Osteoblast (primary cell): ENCODE measurements around the gene HMGN2. TPM values are rescaled to one million over a fixed set of nuclear protein-coding genes. Genes with fewer than 3 reads are reported as not detected.

Source experiments
- DNase-seq: peaks from one replicate; pipeline ENCODE4 v3.0.0; 2011; ENCODE audit warnings: low spot score, mixed read lengths; ENCODE audit not compliant: insufficient read length; ENCODE audit errors: missing footprints
- H2AFZ ChIP-seq: 2 replicates; pipeline ENCODE4 v1.6.0; 2011; ENCODE audit warnings: mild to moderate bottlenecking, low read length
- H3K27ac ChIP-seq: 2 replicates; pipeline ENCODE4 v1.5.1; 2011; ENCODE audit warnings: mild to moderate bottlenecking, low read depth, low read length, moderate library complexity
- H3K27me3 ChIP-seq: 2 replicates; pipeline ENCODE4 v1.6.0; 2012; ENCODE audit warnings: mild to moderate bottlenecking, control low read depth, inconsistent platforms, low read length, moderate library complexity; ENCODE audit not compliant: insufficient read depth
- H3K36me3 ChIP-seq: 2 replicates; pipeline ENCODE4 v1.5.1; 2011; ENCODE audit warnings: mild to moderate bottlenecking, low read length, control low read depth, moderate library complexity; ENCODE audit not compliant: insufficient read depth
- H3K4me1 ChIP-seq: 2 replicates; pipeline ENCODE4 v1.5.1; 2011; ENCODE audit warnings: mild to moderate bottlenecking, low read length, control low read depth, moderate library complexity; ENCODE audit not compliant: insufficient read depth
- H3K4me2 ChIP-seq: 2 replicates; pipeline ENCODE4 v1.6.0; 2011; ENCODE audit warnings: mild to moderate bottlenecking, low read length; ENCODE audit not compliant: insufficient read depth
- H3K4me3 ChIP-seq: fragments of 200-600 bp; sonication (generic); 3 replicates; pipeline ENCODE4 v1.5.1; 2012; ENCODE audit warnings: mild to moderate bottlenecking, low read length, inconsistent platforms; ENCODE audit not compliant: insufficient read depth
- H3K79me2 ChIP-seq: 2 replicates; pipeline ENCODE4 v1.6.0; 2012; ENCODE audit warnings: mild to moderate bottlenecking, low read length, control low read depth, inconsistent platforms; ENCODE audit not compliant: insufficient read depth
- H3K9me3 ChIP-seq: 2 replicates; pipeline ENCODE4 v1.5.1; 2011; ENCODE audit warnings: low read depth, low read length, control low read depth
- H4K20me1 ChIP-seq: 2 replicates; pipeline ENCODE4 v1.6.0; 2012; ENCODE audit warnings: mild to moderate bottlenecking, low read length, control low read depth; ENCODE audit not compliant: insufficient read depth
- CTCF ChIP-seq: IDR thresholded peaks from 2 replicates; pipeline ENCODE4 v1.5.1; 2011; ENCODE audit warnings: mild to moderate bottlenecking, low read depth, low read length, moderate library complexity; ENCODE audit errors: extremely low read depth
- total RNA-seq: library from RNA; depleted of rRNA; stranded (reverse); fragments of >200 nt; gene quantifications from 2 replicates; pipeline ENCODE4 v1.2.3, GENCODE V29; 2012

Gene HMGN2
- total RNA-seq, 1 donor: 181 TPM

GRCh38 chr1:26516987-26517765, 44.9 kb downstream of the HMGN2 start:
- Histone ChIP-seq H3K4me2 (no peak overlapping the region), H3K4me1 (no peaks in the 10 kb centered on the region), H2AFZ (no peak overlapping the region), H4K20me1 (no peaks in the 10 kb centered on the region), H3K36me3 (no peaks in the 10 kb centered on the region), H3K27ac (no peak overlapping the region), H3K79me2 (no peaks in the 10 kb centered on the region), H3K9me3 (no peaks in the 10 kb centered on the region), H3K4me3 (no peak overlapping the region), H3K27me3 (peaks cover 6% of the 10 kb centered on the region)
- TF ChIP-seq CTCF: no peak
- DNase-seq: no peak

- Histone ChIP-seq H3K79me2 (no peaks in the 10 kb centered on the region), H3K36me3 (no peaks in the 10 kb centered on the region), H3K9me3 (no peaks in the 10 kb centered on the region), H3K4me2 (no peak overlapping the region), H3K4me1 (no peaks in the 10 kb centered on the region), H4K20me1 (no peaks in the 10 kb centered on the region), H3K27ac (no peak overlapping the region), H3K4me3 (no peak overlapping the region), H2AFZ (no peak overlapping the region), H3K27me3 (peaks cover 9% of the 10 kb centered on the region)
- TF ChIP-seq CTCF: no peak
- DNase-seq: no peak
Observed at GRCh38 chr1:26517766-26518049, 45.5 kb downstream of the HMGN2 start.

- no peak overlapping the region for H2AFZ ChIP-seq
- H3K27ac ChIP-seq: no peak overlapping the region
- H3K4me1 ChIP-seq: no peaks in the 10 kb centered on the region
- no peak for TF ChIP-seq CTCF
- no peak overlapping the region for H3K4me3 ChIP-seq
- H3K27me3 ChIP-seq: peaks cover 9% of the 10 kb centered on the region
- DNase-seq: no peak
- no peaks in the 10 kb centered on the region for H3K36me3 ChIP-seq
- no peaks in the 10 kb centered on the region for H4K20me1 ChIP-seq
- no peak overlapping the region for H3K4me2 ChIP-seq
- H3K9me3 ChIP-seq: no peaks in the 10 kb centered on the region
- no peaks in the 10 kb centered on the region for H3K79me2 ChIP-seq
Observed at GRCh38 chr1:26518355-26518754, 46.1 kb downstream of the HMGN2 start.

- TF ChIP-seq CTCF: no peak
Observed at GRCh38 chr1:26520339-26520738, 48.1 kb downstream of the HMGN2 start.

More at GRCh38 chr1:26520339-26520738, 48.1 kb downstream of the HMGN2 start:
- H2AFZ ChIP-seq: no peak overlapping the region
- H3K36me3 ChIP-seq: no peaks in the 10 kb centered on the region
- peaks cover 14% of the 10 kb centered on the region for H3K27me3 ChIP-seq
- DNase-seq: no peak
- no peaks in the 10 kb centered on the region for H3K9me3 ChIP-seq
- H3K79me2 ChIP-seq: no peaks in the 10 kb centered on the region
- H3K4me3 ChIP-seq: no peak overlapping the region
- H3K4me1 ChIP-seq: no peaks in the 10 kb centered on the region
- H4K20me1 ChIP-seq: no peaks in the 10 kb centered on the region
- H3K4me2 ChIP-seq: no peak overlapping the region
- H3K27ac ChIP-seq: no peak overlapping the region
